GM23338 (cell line): ENCODE measurements around the gene PARD3. TPM values are rescaled to one million over a fixed set of nuclear protein-coding genes. Genes with fewer than 3 reads are reported as not detected.

ENCODE experiments used
- ATAC-seq: fragments of 200-7000 bp; cut with Tn5 transposase; 3 replicates; pipeline ENCODE4 v1.9.1; 2020
- DNase-seq: peaks from one replicate; pipeline ENCODE4 v3.0.0-alpha.2; 2015; ENCODE audit warnings: low spot score
- H2AFZ ChIP-seq: fragments of 200-600 bp; sonication (generic); 2 replicates; pipeline ENCODE4 v1.8.0; 2016; ENCODE audit warnings: antibody characterized with exemption, mild to moderate bottlenecking, moderate library complexity
- H3F3A ChIP-seq: fragments of 200-600 bp; sonication (generic); replicated peaks from 2 replicates; pipeline ENCODE4 v1.8.0; 2017; ENCODE audit warnings: antibody characterized with exemption, mixed run types, low read depth
- H3K27ac ChIP-seq: fragments of 200-600 bp; sonication (generic); 2 replicates; pipeline ENCODE4 v1.6.1; 2016; ENCODE audit warnings: low read depth
- H3K27me3 ChIP-seq: fragments of 200-600 bp; sonication (generic); 2 replicates; pipeline ENCODE4 v1.8.0; 2016; ENCODE audit warnings: mild to moderate bottlenecking, mixed run types, moderate library complexity; ENCODE audit not compliant: insufficient read depth
- H3K36me3 ChIP-seq: fragments of 200-600 bp; sonication (generic); 2 replicates; pipeline ENCODE4 v1.8.0; 2016; ENCODE audit warnings: mild to moderate bottlenecking; ENCODE audit not compliant: insufficient read depth
- H3K4me1 ChIP-seq: fragments of 200-600 bp; sonication (generic); 2 replicates; pipeline ENCODE4 v1.8.0; 2016; ENCODE audit warnings: mild to moderate bottlenecking, moderate library complexity; ENCODE audit not compliant: insufficient read depth
- H3K4me2 ChIP-seq: fragments of 200-600 bp; sonication (generic); 2 replicates; pipeline ENCODE4 v1.7.1; 2017; ENCODE audit warnings: mixed run types
- H3K4me3 ChIP-seq: fragments of 200-600 bp; sonication (generic); 2 replicates; pipeline ENCODE4 v1.6.1; 2016; ENCODE audit warnings: mixed run types
- H3K79me2 ChIP-seq: fragments of 200-600 bp; sonication (generic); replicated peaks from 2 replicates; pipeline ENCODE4 v1.8.0; 2017; ENCODE audit warnings: mild to moderate bottlenecking; ENCODE audit not compliant: insufficient read depth
- H3K9me2 ChIP-seq: fragments of 200-600 bp; sonication (generic); 2 replicates; pipeline ENCODE4 v1.8.0; 2017; ENCODE audit not compliant: insufficient read depth
- H4K20me1 ChIP-seq: fragments of 200-600 bp; sonication (generic); replicated peaks from 2 replicates; pipeline ENCODE4 v1.8.0; 2017; ENCODE audit warnings: mild to moderate bottlenecking; ENCODE audit not compliant: insufficient read depth
- H3K27ac Mint-ChIP-seq: 2 replicates; pipeline ENCODE4 v1.8.0; 2020; ENCODE audit warnings: inconsistent platforms, mild to moderate bottlenecking, moderate library complexity, mixed read lengths
- H3K27me3 Mint-ChIP-seq: 3 replicates; pipeline ENCODE4 v1.8.0; 2022; ENCODE audit warnings: low read depth, mild to moderate bottlenecking, moderate library complexity, mixed read lengths, inconsistent platforms; ENCODE audit not compliant: insufficient read depth, poor library complexity
- H3K36me3 Mint-ChIP-seq: 3 replicates; pipeline ENCODE4 v1.8.0; 2021; ENCODE audit warnings: low read depth, mild to moderate bottlenecking, inconsistent platforms, moderate library complexity, mixed read lengths
- H3K4me1 Mint-ChIP-seq: 3 replicates; pipeline ENCODE4 v1.8.0; 2020; ENCODE audit warnings: mild to moderate bottlenecking, inconsistent platforms, mixed read lengths
- H3K4me3 Mint-ChIP-seq: 3 replicates; pipeline ENCODE4 v1.8.0; 2021; ENCODE audit warnings: moderate library complexity, mild to moderate bottlenecking, inconsistent platforms, mixed read lengths
- H3K9me3 Mint-ChIP-seq: 3 replicates; pipeline ENCODE4 v1.8.0; 2020; ENCODE audit warnings: moderate library complexity, mild to moderate bottlenecking, inconsistent platforms, mixed read lengths
- CREB1 ChIP-seq: fragments of 250-450 bp; sonication (Bioruptor Pico); IDR thresholded peaks from 2 replicates; pipeline ENCODE4 v1.5.0; 2020; ENCODE audit warnings: low read depth, mild to moderate bottlenecking, moderate library complexity
- CTCF ChIP-seq, 2 experiments: fragments of 200-600 bp in 1 of 2; sonication (generic) in 1 of 2; conservative IDR thresholded peaks; 2 replicates each; pipeline versions ENCODE4 v1.5.1 to v1.6.1; 2016 to 2017; ENCODE audit warnings: antibody characterized with exemption in 2 of 2, low read depth in 2 of 2, mild to moderate bottlenecking in 2 of 2, moderate library complexity in 1 of 2
- ETS1 ChIP-seq: IDR thresholded peaks from 2 replicates; pipeline ENCODE4 v1.6.1; 2016; ENCODE audit warnings: antibody characterized with exemption
- EZH2 ChIP-seq: fragments of 200-600 bp; sonication (generic); IDR thresholded peaks from one replicate; pipeline ENCODE4 v1.8.0; 2017; ENCODE audit warnings: antibody characterized with exemption, mild to moderate bottlenecking, low read depth; ENCODE audit not compliant: unreplicated experiment
- EZH2phosphoT487 ChIP-seq: fragments of 200-600 bp; sonication (generic); IDR thresholded peaks from one replicate; pipeline ENCODE4 v1.8.1; 2018; ENCODE audit warnings: antibody characterized with exemption; ENCODE audit not compliant: unreplicated experiment
- JUNB ChIP-seq: IDR thresholded peaks from one replicate; pipeline ENCODE4 v1.6.1; 2016; ENCODE audit warnings: antibody characterized with exemption; ENCODE audit not compliant: unreplicated experiment
- NANOG ChIP-seq: IDR thresholded peaks from 2 replicates; pipeline ENCODE4 v1.6.1; 2016; ENCODE audit warnings: antibody characterized with exemption, borderline replicate concordance
- POLR2AphosphoS5 ChIP-seq: IDR thresholded peaks from 2 replicates; pipeline ENCODE4 v1.6.1; 2016; ENCODE audit warnings: antibody characterized with exemption, low read depth
- REST ChIP-seq: IDR thresholded peaks from one replicate; pipeline ENCODE4 v1.6.1; 2018; ENCODE audit warnings: antibody characterized with exemption; ENCODE audit not compliant: unreplicated experiment
- STAT1 ChIP-seq: IDR thresholded peaks from one replicate; pipeline ENCODE4 v1.6.1; 2016; ENCODE audit warnings: antibody characterized with exemption; ENCODE audit not compliant: unreplicated experiment
- ZNF114 ChIP-seq: fragments of 250-450 bp; sonication (Bioruptor Pico); IDR thresholded peaks from 2 replicates; pipeline ENCODE4 v1.5.0; 2020; ENCODE audit warnings: mild to moderate bottlenecking, moderate library complexity
- ZNF331 ChIP-seq: fragments of 250-450 bp; sonication (Bioruptor Pico); IDR thresholded peaks from 2 replicates; pipeline ENCODE4 v1.5.0; 2020; ENCODE audit warnings: low read depth, mild to moderate bottlenecking, moderate library complexity
- ZNF462 ChIP-seq: fragments of 250-450 bp; sonication (Bioruptor Pico); IDR thresholded peaks from 2 replicates; pipeline ENCODE4 v1.5.0; 2020; ENCODE audit warnings: mild to moderate bottlenecking, moderate library complexity
- polyA plus RNA-seq: library from polyadenylated mRNA; unstranded; fragments of >200 nt; fragmentation: Nextera tagmentation; extraction: Ambion mirVana; gene quantifications from 2 replicates; pipeline ENCODE4 v1.2.1, GENCODE V29; 2016
- total RNA-seq: library from RNA; depleted of rRNA; stranded (reverse); fragments of >200 nt; shearing (Covaris generic); gene quantifications from 2 replicates; pipeline ENCODE4 v1.2.3, GENCODE V29; 2014

Gene PARD3
- total and polyA plus RNA-seq, 2 experiments from 2014 or later: 30.2 to 51.4 TPM

- H3K4me2 ChIP-seq: no peak overlapping the region
- H3K79me2 ChIP-seq: no peaks in the 10 kb centered on the region
- H3K27ac ChIP-seq: no peak overlapping the region
- H3K36me3 ChIP-seq: no peaks in the 10 kb centered on the region
- no peak for DNase-seq
- no peak overlapping the region for H3K27ac Mint-ChIP-seq
- peaks cover 5% of the 10 kb centered on the region for H3K27me3 Mint-ChIP-seq
- no peaks in the 10 kb centered on the region for H3K27me3 ChIP-seq
- H2AFZ ChIP-seq: no peak overlapping the region
- no peak overlapping the region for H3K4me3 Mint-ChIP-seq
- no peak for TF ChIP-seq CTCF (conservative IDR thresholded peaks at IDR 0.05; ENCODE audit: low read depth in 2 of 2)
- TF ChIP-seq EZH2phosphoT487: no peak
- TF ChIP-seq REST: no peak
- no peak for TF ChIP-seq STAT1
- TF ChIP-seq ETS1: no peak
- no peak for TF ChIP-seq ZNF114 (CRISPR knock-in tag)
- no peak for TF ChIP-seq EZH2
- no peak for TF ChIP-seq POLR2AphosphoS5
- TF ChIP-seq NANOG: no peak
- TF ChIP-seq ZNF462 (CRISPR knock-in tag): no peak
- TF ChIP-seq CREB1 (CRISPR knock-in tag): no peak
- no peak for TF ChIP-seq JUNB
- no peak for TF ChIP-seq ZNF331
- no peaks in the 10 kb centered on the region for H3F3A ChIP-seq
- no peaks in the 10 kb centered on the region for H4K20me1 ChIP-seq
- H3K4me3 ChIP-seq: no peak overlapping the region
- no peaks in the 10 kb centered on the region; the same call in 1 of the 2 replicates for H3K9me2 ChIP-seq
- no peaks in the 10 kb centered on the region for H3K36me3 Mint-ChIP-seq
- peaks cover 39% of the 10 kb centered on the region for H3K4me1 ChIP-seq
- H3K4me1 Mint-ChIP-seq: peaks cover 49% of the 10 kb centered on the region
- H3K9me3 Mint-ChIP-seq: no peaks in the 10 kb centered on the region
- ATAC-seq: no peak
These were observed 619.6 kb downstream of the PARD3 start for GRCh38 chr10:34195364-34196057.
